Gastroesophageal sphincter (tissue), 3 donors: Measurements from ENCODE around the gene RBM39.

Experiments
- POLR2A ChIP-seq, 2 donors: fragments of 450-650 bp; IDR thresholded peaks; one replicate each; pipeline ENCODE4 v1.6.1; 2017; ENCODE audit warnings: antibody characterized with exemption in 2 of 2, mild to moderate bottlenecking in 2 of 2, moderate library complexity in 1 of 2
- TF ChIP-seq, protein P1 (sequence below), 4 experiments: fragments of 200-600 bp in 2 of 4; fragments of 450-650 bp in 2 of 4; sonication (generic) in 1 of 4; IDR thresholded peaks; one replicate each; pipeline ENCODE4 v1.5.1; 2017 to 2019; ENCODE audit warnings: antibody characterized with exemption in 4 of 4, mild to moderate bottlenecking in 2 of 4, moderate library complexity in 2 of 4

DNA sequence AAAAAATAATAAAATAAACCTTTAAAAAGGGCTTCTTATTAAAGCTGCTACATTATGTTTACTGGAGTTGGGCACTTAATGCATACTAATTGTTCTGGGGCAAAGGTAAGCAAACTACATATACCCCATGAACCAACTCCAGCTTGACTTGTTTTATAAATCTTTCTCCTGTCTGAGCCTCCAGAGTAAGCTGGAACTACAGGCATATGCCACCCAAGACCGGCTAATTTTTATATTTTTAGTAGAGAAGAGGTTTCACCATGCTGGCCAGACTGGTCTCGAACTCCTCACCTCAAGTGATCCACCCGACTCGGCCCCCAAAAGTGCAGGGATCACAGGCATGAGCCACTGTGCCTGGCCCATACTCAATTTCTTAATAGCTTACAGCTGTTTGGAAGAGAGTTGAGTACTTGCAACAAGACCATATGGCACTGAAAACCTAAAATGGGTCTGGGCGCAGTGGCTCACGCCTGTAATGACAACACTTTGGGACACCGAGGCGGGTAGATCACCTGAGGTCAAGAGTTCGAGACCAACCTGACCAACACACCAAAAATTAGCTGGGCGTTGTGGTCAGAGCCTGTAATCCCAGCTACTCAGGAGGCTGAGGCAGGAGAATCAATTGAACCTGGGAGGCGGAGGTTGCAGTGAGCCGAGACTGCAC, 23.0 kb downstream of the RBM39 start:
- TF ChIP-seq, protein P1, sequence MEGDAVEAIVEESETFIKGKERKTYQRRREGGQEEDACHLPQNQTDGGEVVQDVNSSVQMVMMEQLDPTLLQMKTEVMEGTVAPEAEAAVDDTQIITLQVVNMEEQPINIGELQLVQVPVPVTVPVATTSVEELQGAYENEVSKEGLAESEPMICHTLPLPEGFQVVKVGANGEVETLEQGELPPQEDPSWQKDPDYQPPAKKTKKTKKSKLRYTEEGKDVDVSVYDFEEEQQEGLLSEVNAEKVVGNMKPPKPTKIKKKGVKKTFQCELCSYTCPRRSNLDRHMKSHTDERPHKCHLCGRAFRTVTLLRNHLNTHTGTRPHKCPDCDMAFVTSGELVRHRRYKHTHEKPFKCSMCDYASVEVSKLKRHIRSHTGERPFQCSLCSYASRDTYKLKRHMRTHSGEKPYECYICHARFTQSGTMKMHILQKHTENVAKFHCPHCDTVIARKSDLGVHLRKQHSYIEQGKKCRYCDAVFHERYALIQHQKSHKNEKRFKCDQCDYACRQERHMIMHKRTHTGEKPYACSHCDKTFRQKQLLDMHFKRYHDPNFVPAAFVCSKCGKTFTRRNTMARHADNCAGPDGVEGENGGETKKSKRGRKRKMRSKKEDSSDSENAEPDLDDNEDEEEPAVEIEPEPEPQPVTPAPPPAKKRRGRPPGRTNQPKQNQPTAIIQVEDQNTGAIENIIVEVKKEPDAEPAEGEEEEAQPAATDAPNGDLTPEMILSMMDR (IDR thresholded peaks at IDR 0.05): no peak
- TF ChIP-seq POLR2A (IDR thresholded peaks at IDR 0.05): no peak
